ENCODE measurements around the gene LPIN1.
"Not testable (repeated sequence)": the region's sequence is repeated elsewhere in the genome, so short reads cannot be mapped to it uniquely, and the experiment has no call there.

DNA sequence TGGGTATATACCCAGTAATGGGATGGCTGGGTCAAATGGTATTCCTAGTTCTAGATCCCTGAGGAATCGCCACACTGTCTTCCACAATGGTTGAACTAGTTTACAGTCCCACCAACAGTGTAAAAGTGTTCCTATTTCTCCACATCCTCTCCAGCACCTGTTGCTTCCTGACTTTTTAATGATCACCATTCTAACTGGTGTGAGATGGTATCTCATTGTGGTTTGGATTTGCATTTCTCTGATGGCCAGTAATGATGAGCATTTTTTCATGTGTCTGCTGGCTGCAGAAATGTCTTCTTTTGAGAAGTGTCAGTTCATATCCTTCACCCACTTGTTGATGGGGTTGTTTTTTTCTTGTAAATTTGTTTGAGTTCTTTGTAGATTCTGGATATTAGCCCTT is 98.4 kb downstream of the LPIN1 start:
- TF ChIP-seq, protein P1, sequence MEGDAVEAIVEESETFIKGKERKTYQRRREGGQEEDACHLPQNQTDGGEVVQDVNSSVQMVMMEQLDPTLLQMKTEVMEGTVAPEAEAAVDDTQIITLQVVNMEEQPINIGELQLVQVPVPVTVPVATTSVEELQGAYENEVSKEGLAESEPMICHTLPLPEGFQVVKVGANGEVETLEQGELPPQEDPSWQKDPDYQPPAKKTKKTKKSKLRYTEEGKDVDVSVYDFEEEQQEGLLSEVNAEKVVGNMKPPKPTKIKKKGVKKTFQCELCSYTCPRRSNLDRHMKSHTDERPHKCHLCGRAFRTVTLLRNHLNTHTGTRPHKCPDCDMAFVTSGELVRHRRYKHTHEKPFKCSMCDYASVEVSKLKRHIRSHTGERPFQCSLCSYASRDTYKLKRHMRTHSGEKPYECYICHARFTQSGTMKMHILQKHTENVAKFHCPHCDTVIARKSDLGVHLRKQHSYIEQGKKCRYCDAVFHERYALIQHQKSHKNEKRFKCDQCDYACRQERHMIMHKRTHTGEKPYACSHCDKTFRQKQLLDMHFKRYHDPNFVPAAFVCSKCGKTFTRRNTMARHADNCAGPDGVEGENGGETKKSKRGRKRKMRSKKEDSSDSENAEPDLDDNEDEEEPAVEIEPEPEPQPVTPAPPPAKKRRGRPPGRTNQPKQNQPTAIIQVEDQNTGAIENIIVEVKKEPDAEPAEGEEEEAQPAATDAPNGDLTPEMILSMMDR (IDR thresholded peaks at IDR 0.05; ENCODE audit: low read depth, low read length), result not testable (repeated sequence)
- not testable (repeated sequence) for TF ChIP-seq POLR2A (IDR thresholded peaks at IDR 0.05; ENCODE audit: extremely low read depth, insufficient read length); MYC (IDR thresholded peaks at IDR 0.05; ENCODE audit: low read depth, low read length)
- TF ChIP-seq, protein P2, sequence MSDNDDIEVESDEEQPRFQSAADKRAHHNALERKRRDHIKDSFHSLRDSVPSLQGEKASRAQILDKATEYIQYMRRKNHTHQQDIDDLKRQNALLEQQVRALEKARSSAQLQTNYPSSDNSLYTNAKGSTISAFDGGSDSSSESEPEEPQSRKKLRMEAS (IDR thresholded peaks at IDR 0.05; ENCODE audit: low read depth, low read length), result not testable (repeated sequence)

All from NB4 (cell line).